Measurements from ENCODE around the gene GRAMD1A.
A peak's percentile ranks its signal among the peaks of the same experiment; 100 is the strongest.

The GRAMD1A gene

DNA sequence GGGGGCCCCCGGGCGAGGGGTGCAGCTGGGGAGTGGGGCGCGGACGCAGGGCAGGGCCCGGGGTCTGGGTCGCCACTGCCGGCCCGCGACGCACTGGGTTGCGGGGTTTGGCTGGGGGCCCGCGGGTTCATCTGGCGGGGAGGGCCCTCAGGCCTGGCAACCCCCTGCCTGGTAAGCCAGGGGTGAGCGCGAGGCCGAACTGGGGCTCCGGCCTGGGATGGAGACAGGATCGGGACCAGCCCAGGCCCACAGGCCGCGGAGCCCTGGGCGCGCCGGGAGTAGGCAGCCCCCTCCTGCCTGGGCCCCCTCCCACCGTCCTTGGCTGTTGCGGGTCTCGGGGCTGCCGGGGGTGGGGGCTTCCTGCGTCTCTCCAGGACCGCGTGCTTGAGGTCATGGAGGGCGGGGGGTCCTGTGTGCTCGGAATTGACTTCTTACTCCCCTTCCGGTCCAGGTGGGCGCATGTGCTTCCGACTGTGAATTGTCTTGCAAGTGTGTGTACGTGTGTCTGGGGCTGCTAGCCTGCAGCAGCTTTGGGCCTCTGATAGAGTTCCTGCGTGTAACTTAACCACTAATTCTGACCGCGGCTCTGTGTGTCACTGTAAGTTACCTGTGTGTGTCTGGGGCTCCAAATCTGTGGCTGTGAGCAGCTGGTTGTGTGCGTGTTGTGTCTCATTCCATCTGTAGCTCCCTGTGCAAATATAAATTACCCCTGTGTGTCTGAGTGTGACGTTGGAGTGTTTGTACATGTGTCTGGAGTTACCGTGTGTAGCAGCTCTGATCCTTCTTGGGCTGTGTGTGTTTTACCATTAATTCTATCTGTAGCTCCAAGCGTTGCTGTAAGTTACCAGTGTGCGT, 751 bp downstream of the GRAMD1A start (continued):
- TF ChIP-seq, protein P1, sequence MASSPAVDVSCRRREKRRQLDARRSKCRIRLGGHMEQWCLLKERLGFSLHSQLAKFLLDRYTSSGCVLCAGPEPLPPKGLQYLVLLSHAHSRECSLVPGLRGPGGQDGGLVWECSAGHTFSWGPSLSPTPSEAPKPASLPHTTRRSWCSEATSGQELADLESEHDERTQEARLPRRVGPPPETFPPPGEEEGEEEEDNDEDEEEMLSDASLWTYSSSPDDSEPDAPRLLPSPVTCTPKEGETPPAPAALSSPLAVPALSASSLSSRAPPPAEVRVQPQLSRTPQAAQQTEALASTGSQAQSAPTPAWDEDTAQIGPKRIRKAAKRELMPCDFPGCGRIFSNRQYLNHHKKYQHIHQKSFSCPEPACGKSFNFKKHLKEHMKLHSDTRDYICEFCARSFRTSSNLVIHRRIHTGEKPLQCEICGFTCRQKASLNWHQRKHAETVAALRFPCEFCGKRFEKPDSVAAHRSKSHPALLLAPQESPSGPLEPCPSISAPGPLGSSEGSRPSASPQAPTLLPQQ (tag by site-specific recombination; IDR thresholded peaks at IDR 0.05) = no peak
- TF ChIP-seq ZNF549 (tag by site-specific recombination; IDR thresholded peaks at IDR 0.05) = no peak
- TF ChIP-seq ZNF394 (tag by site-specific recombination; IDR thresholded peaks at IDR 0.05; ENCODE audit: borderline replicate concordance) = no peak
- TF ChIP-seq ZNF768 (tag by site-specific recombination; IDR thresholded peaks at IDR 0.05) = no peak
- TF ChIP-seq, protein P2, sequence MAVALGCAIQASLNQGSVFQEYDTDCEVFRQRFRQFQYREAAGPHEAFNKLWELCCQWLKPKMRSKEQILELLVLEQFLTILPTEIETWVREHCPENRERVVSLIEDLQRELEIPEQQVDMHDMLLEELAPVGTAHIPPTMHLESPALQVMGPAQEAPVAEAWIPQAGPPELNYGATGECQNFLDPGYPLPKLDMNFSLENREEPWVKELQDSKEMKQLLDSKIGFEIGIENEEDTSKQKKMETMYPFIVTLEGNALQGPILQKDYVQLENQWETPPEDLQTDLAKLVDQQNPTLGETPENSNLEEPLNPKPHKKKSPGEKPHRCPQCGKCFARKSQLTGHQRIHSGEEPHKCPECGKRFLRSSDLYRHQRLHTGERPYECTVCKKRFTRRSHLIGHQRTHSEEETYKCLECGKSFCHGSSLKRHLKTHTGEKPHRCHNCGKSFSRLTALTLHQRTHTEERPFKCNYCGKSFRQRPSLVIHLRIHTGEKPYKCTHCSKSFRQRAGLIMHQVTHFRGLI (tag by site-specific recombination; IDR thresholded peaks at IDR 0.05) = no peak
- no peak for TF ChIP-seq ZNF311 (tag by site-specific recombination; IDR thresholded peaks at IDR 0.05; ENCODE audit: borderline replicate concordance)
- TF ChIP-seq ZNF830 (tag by site-specific recombination; IDR thresholded peaks at IDR 0.05; ENCODE audit: low read depth) = no peak
- no peak; the same call in none of the 2 replicates for TF ChIP-seq ZBTB21 (tag by site-specific recombination; IDR thresholded peaks at IDR 0.05)
- no peak for TF ChIP-seq ZNF302 (tag by site-specific recombination; IDR thresholded peaks at IDR 0.05; ENCODE audit: low read depth)
- peak; percentile 70; the same call in 1 of the 2 replicates for TF ChIP-seq KLF8 (tag by site-specific recombination; IDR thresholded peaks at IDR 0.05)
- TF ChIP-seq ZNF221 (tag by site-specific recombination; IDR thresholded peaks at IDR 0.05; ENCODE audit: borderline replicate concordance) = no peak
- TF ChIP-seq ZNF791 (tag by site-specific recombination; IDR thresholded peaks at IDR 0.05) = no peak
- TF ChIP-seq, protein P3, sequence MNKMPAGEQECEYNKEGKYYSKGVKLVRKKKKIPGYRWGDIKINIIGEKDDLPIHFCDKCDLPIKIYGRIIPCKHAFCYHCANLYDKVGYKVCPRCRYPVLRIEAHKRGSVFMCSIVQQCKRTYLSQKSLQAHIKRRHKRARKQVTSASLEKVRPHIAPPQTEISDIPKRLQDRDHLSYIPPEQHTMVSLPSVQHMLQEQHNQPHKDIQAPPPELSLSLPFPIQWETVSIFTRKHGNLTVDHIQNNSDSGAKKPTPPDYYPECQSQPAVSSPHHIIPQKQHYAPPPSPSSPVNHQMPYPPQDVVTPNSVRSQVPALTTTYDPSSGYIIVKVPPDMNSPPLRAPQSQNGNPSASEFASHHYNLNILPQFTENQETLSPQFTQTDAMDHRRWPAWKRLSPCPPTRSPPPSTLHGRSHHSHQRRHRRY (tag by site-specific recombination; IDR thresholded peaks at IDR 0.05) = no peak
- no peak for TF ChIP-seq ZNF23 (tag by site-specific recombination; IDR thresholded peaks at IDR 0.05; ENCODE audit: borderline replicate concordance)
- TF ChIP-seq, protein P4, sequence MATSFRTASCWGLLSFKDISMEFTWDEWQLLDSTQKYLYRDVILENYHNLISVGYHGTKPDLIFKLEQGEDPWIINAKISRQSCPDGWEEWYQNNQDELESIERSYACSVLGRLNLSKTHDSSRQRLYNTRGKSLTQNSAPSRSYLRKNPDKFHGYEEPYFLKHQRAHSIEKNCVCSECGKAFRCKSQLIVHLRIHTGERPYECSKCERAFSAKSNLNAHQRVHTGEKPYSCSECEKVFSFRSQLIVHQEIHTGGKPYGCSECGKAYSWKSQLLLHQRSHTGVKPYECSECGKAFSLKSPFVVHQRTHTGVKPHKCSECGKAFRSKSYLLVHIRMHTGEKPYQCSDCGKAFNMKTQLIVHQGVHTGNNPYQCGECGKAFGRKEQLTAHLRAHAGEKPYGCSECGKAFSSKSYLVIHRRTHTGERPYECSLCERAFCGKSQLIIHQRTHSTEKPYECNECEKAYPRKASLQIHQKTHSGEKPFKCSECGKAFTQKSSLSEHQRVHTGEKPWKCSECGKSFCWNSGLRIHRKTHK (tag by site-specific recombination; IDR thresholded peaks at IDR 0.05) = no peak
- TF ChIP-seq ZNF223 (tag by site-specific recombination; IDR thresholded peaks at IDR 0.05) = peak; percentile 80
- no peak for TF ChIP-seq ZNF747 (tag by site-specific recombination; IDR thresholded peaks at IDR 0.05)
- no peak for TF ChIP-seq ZNF140 (tag by site-specific recombination; IDR thresholded peaks at IDR 0.05)
- TF ChIP-seq ZNF2 (tag by site-specific recombination; IDR thresholded peaks at IDR 0.05) = peak; percentile 87; the same call in 1 of the 2 replicates
- no peak for TF ChIP-seq SETDB1 (IDR thresholded peaks at IDR 0.05; ENCODE audit: insufficient read length, low read length)
- no peak for TF ChIP-seq ZNF837 (tag by site-specific recombination; IDR thresholded peaks at IDR 0.05)
